PC-9 (cell line): ENCODE results near the gene SRGAP3. TPM values are rescaled to one million over a fixed set of nuclear protein-coding genes. Genes with fewer than 3 reads are reported as not detected.

Source experiments
- BruUV-seq: library from RNA; stranded (reverse); fragments of 400-500 nt; replicated peaks from 2 replicates; lab custom pipeline; 2021; lab: Mats Ljungman, UMichigan
- CTCF ChIA-PET: fragments of 300-600 bp; sonication (Branson Sonifier 250); formaldehyde crosslinking; loops from one replicate; lab custom pipeline; 2022; ENCODE audit warnings: antibody characterized with exemption; lab: Charles Lee
- POLR2A ChIA-PET: fragments of 300-600 bp; sonication (Branson Sonifier 250); formaldehyde crosslinking; loops from one replicate; lab custom pipeline; 2022; ENCODE audit warnings: antibody characterized with exemption; ENCODE audit not compliant: unreplicated experiment; lab: Charles Lee
- DNase-seq, 2 experiments: peaks; one replicate each; pipeline versions ENCODE4 v3.0.0 to v3.0.0-alpha.2; 2015 to 2022; ENCODE audit warnings: mixed read lengths in 1 of 2
- H2AFZ ChIP-seq: fragments of 200-600 bp; sonication (generic); 2 replicates; pipeline ENCODE4 v1.8.1; 2017; ENCODE audit warnings: antibody characterized with exemption
- H3F3A ChIP-seq: fragments of 200-600 bp; sonication (generic); 2 replicates; pipeline ENCODE4 v1.8.1; 2017; ENCODE audit warnings: antibody characterized with exemption, mild to moderate bottlenecking, low read depth; ENCODE audit not compliant: insufficient read depth
- H3K27ac ChIP-seq: fragments of 200-600 bp; sonication (generic); 2 replicates; pipeline ENCODE4 v1.6.1; 2016; ENCODE audit warnings: mixed run types
- H3K27me3 ChIP-seq: fragments of 200-600 bp; sonication (generic); 2 replicates; pipeline ENCODE4 v1.6.1; 2016; ENCODE audit warnings: low read depth, mixed run types; ENCODE audit not compliant: insufficient read depth
- H3K36me3 ChIP-seq: fragments of 200-600 bp; sonication (generic); 2 replicates; pipeline ENCODE4 v1.6.1; 2016; ENCODE audit warnings: low read depth, mixed run types
- H3K4me1 ChIP-seq: fragments of 200-600 bp; sonication (generic); replicated peaks from 2 replicates; pipeline ENCODE4 v1.6.1; 2016; ENCODE audit warnings: mixed run types; ENCODE audit not compliant: insufficient read depth
- H3K4me2 ChIP-seq: fragments of 200-600 bp; sonication (generic); 2 replicates; pipeline ENCODE4 v1.6.1; 2017; ENCODE audit warnings: mixed run types
- H3K4me3 ChIP-seq: fragments of 200-600 bp; sonication (generic); 2 replicates; pipeline ENCODE4 v1.6.1; 2016; ENCODE audit warnings: mixed run types
- H3K79me2 ChIP-seq: fragments of 200-600 bp; sonication (generic); 2 replicates; pipeline ENCODE4 v1.6.1; 2017; ENCODE audit warnings: low read depth, mixed run types
- H3K9me2 ChIP-seq: fragments of 200-600 bp; sonication (generic); 2 replicates; pipeline ENCODE4 v1.8.1; 2017; ENCODE audit warnings: mild to moderate bottlenecking; ENCODE audit not compliant: insufficient read depth
- H3K9me3 ChIP-seq: fragments of 200-600 bp; sonication (generic); 2 replicates; pipeline ENCODE4 v1.8.1; 2016; ENCODE audit warnings: low read depth; ENCODE audit not compliant: insufficient read depth
- H4K20me1 ChIP-seq: fragments of 200-600 bp; sonication (generic); 2 replicates; pipeline ENCODE4 v1.8.1; 2017; ENCODE audit not compliant: insufficient read depth
- CTCF ChIP-seq: fragments of 200-600 bp; sonication (generic); conservative IDR thresholded peaks from 2 replicates; pipeline ENCODE4 v1.6.1; 2017; ENCODE audit warnings: mixed run types, antibody characterized with exemption, mild to moderate bottlenecking, moderate library complexity
- EZH2 ChIP-seq: fragments of 200-600 bp; sonication (generic); IDR thresholded peaks from 2 replicates; pipeline ENCODE4 v1.8.0; 2017; ENCODE audit warnings: antibody characterized with exemption, low read depth
- intact Hi-C: fragments of 100-400 bp; cut with micrococcal nuclease; formaldehyde crosslinking; loops from one replicate; pipeline ENCODE4 v1.10.0; 2022; ENCODE audit not compliant: unreplicated experiment
- total RNA-seq: library from RNA; stranded (reverse); gene quantifications from 2 replicates; pipeline ENCODE4 v1.2.3, GENCODE V29; 2021

Gene SRGAP3
- total RNA-seq, 1 experiment from 2014 or later, result 17.5 TPM

- Histone ChIP-seq H3K9me3 (peaks cover 3% of the 10 kb centered on the region; the same call in 1 of the 2 replicates), H3K27ac (no peak overlapping the region), H4K20me1 (no peaks in the 10 kb centered on the region), H3K9me2 (no peaks in the 10 kb centered on the region), H3K4me3 (no peak overlapping the region), H3K79me2 (peaks cover 7% of the 10 kb centered on the region; the same call in 1 of the 2 replicates), H3K36me3 (peaks cover 18% of the 10 kb centered on the region; the same call in 1 of the 2 replicates), H3F3A (no peaks in the 10 kb centered on the region), H3K4me1 (peaks cover 4% of the 10 kb centered on the region), H3K27me3 (no peaks in the 10 kb centered on the region), H2AFZ (no peak overlapping the region), H3K4me2 (no peak overlapping the region)
- intact Hi-C loops, result no loop called here
- ChIA-PET CTCF (no interaction called here), POLR2A (no interaction called here)
- no peak for DNase-seq
- no peak for TF ChIP-seq EZH2
- TF ChIP-seq CTCF, result no peak
- no TSS peak for BruUV-seq
Observed at GRCh38 chr3:8931342-8931741, 318.1 kb downstream of the SRGAP3 start.

Other genes with a start within 250 kb of the SRGAP3 start
- gene THUMPD3, start 113.4 kb upstream of the SRGAP3 start, total RNA-seq, result 48.8 and 49.9 TPM in 2 replicates
- gene SETD5, start 148.0 kb upstream of the SRGAP3 start, total RNA-seq, result 117 and 140 TPM in 2 replicates